Stimulated activated CD8-positive, alpha-beta memory T cell treated with anti-CD3 and anti-CD28 coated beads, Interleukin-7, amount 100 ng/mL, for 48 hours (primary cell): ENCODE data around the gene RGL4.

Experiments used
- DNase-seq, 2 donors: peaks; one replicate each; pipeline ENCODE4 v3.0.0-alpha.2; 2020; ENCODE audit warnings: low read depth in 1 of 2; ENCODE audit errors: extremely low read depth in 1 of 2

Gene RGL4

DNA sequence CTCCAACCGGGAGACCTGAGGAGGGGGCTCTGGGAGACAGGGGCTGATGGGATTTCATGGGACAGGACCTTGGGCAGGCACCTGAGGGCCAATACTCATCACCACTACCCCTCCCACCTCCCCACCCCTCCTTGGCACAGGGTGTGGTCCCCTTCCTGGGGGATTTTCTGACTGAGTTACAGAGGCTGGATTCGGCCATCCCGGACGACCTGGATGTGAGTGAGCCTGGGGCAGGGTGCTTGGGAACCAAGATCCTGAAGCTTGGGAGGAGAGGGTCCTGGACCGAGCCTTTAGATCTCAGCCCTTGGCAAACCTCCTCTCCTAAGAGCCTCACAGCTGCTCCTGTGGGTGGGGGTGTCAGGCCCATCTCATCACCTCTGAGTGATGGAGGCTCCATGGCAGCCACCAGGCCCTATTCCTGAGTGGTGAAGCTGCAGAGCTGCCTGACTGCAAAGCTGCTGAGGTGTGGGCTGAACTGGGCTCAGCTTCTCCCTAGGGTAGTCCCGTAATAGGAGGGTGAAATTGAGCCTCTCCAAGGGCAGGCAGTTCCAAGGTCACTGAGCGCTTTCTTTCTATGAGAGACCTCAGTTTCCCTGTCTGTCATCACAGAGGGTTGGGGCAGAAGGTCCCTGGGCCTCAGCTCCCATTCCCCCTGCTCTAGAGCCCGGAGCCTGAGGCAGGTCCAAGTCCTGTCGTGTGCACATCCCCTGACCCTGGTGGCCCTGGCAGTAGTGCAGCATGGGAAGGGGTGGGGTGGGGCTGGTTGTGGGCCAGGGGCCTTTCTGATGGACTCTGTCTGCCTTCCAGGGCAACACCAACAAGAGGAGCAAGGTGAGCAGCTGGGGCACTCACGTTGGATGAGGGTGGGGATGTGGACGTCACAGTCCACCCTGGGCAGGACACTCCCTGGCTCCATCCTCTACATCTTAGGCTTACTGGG lies 6.5 kb downstream of the RGL4 start:
- DNase-seq = no peak

DNA sequence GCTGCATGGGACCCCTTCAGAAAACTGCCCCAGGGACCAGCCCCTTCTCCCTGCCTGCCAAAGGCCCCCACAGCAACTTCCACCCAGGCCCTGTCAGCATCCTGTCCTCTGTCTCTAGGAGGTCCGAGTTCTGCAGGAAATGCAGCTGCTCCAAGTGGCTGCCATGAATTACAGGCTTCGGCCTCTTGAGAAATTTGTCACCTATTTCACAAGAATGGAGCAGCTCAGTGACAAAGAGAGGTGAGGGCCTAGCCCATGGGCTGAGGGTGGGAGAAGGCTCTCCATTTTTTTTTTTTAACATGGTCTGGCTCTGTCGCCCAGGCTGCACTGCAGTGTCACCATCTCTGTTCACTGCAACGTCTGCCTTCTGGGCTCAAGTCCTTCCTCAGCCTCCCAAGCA lies 7.3 kb downstream of the RGL4 start:
- DNase-seq = no peak

DNA sequence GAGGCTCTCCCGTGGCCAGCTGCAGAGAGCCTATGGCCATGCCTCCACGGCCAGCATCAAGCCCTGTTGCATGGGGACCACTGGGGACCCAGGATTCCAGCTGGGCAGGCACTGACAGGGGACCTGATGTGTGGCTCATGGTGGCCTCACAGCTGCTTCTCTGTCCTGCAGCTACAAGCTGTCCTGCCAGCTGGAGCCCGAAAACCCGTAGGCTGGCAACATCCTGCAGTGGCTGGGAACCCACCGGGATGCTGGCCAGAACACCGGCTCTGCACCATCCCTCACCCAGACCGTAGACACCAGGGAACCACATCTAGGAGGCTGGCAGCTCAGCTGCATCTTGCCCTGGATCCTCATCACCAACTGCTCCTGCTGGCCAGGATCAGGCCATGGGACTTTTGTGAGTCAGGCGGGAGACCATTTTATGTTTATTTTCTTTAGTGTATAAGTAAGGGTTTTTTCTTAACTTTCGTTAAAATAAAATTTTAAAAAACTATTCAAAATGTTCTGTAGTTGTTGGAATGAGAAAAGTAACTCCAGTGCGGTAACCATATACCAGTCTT lies 7.9 kb downstream of the RGL4 start:
- DNase-seq = no peak

- no peak for DNase-seq
Observed at GRCh38 chr22:23700706-23701105, 9.9 kb downstream of the RGL4 start.

GRCh38 chr22:23704062-23704461 lies 13.2 kb downstream of the RGL4 start:
- DNase-seq = no peak

DNA sequence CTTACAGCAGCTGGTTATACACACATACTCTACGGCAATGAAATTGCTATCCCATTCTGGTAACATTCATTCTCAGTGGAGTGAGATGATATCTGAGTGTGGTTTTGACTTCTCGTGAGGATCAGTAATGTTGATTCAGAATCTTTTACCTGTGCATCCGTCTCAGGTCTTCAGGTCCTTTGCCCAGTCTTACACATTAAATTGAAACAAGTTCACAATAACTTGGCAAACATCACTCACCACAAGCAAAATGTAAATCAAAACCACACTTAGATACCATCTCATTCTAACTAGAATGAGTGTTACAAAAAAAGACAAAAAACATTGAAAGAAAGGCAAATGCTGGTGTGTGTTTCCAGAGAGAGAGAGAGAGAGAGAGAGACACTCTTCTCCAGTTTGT lies 14.0 kb downstream of the RGL4 start:
- DNase-seq = no peak

DNA sequence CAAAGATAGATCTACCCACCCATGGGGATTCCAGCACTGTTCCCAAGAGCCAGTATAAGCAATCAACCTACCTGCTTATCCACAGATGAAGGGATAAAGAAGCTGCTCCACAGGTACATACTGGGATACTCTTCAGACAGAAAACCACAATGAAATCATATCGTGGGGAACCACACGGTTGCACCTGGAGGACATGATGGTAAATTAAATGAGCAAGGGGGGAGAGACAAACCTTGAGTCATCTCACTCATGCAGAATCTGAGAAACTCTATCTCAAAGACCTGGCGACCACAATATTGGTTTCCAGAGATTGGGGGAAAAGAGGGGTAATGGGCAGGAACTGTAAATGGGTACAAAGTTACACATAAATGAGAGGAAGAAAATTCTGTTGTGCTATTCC lies 14.5 kb downstream of the RGL4 start:
- peak in 1 of 2 donors; percentile 44 for DNase-seq

GRCh38 chr22:23708270-23708669 lies 17.5 kb downstream of the RGL4 start:
- DNase-seq = no peak

GRCh38 chr22:23709107-23709506 lies 18.3 kb downstream of the RGL4 start:
- DNase-seq = no peak

DNA sequence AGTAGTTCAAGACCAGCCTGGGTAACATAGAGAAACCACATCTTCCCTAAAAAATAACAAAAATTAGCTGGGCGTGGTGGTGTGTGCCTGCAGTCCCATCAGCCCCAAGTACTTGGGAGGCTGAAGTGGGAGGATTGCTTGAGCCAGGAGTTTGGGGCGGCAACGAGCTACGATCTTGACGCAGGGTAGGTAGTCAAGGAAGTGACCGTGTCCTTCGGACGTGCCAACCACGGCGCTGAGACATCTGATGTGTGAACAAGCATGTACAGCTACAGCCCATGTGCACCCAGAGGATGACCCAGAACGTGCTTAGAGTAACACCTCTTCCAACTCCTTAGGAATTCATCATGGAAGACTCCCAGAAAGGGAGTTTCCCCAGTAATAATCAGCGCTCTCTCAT lies 21.4 kb downstream of the RGL4 start:
- no peak for DNase-seq

- DNase-seq = peak in 1 of 2 donors; percentile 60
Observed at GRCh38 chr22:23713696-23714595, 23.1 kb downstream of the RGL4 start.

GRCh38 chr22:23714596-23715578 lies 24.1 kb downstream of the RGL4 start:
- DNase-seq = no peak

GRCh38 chr22:23715806-23716375 lies 25.1 kb downstream of the RGL4 start:
- DNase-seq = no peak

DNA sequence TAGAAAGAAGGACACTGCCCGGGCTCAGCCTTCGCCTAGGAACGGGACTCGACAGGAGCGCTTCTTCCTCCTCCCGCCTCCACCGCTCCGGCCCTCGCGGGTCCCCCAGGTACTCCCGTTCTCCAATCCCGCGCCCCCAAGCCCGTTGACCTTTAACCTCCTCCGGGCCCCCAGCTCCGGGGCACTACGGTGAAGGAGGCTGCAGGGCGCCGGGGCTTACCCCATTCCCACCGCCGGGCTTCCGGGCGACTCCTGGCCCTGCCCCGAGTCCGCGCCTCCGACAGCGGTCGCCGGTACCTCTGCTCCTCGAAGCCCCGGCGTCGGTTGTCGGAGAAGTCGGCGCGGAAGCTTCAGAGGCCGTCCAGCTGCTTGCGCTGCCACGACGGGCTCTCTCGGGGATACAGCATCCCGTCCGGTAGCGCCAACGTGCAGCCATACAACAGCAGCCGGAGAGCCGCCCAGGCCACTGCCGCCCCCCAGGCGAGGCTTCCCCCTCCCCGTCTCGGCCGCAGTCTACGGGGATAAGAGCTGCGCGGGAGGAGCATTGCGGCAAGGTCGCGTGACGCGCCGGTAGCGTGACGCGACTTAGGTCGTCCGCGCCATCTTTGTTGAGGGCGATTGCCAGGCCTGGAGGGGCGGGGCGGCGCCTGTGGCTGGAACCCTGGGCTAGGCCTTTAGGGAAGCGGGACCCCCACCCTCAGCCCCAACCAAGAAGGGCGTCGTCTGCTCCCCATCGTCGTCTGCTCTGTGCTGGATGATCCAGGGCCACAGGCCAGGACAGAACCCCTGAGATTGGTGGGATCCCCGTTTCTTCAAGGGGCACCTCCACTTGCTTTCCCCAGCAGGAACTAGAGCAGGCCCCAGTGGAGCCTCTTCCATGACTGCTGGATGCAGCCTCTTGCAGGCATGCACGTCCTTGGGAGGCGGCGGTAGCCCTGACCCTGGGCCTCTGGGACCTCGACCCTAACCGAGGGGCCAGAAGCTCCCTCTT lies 26.3 kb downstream of the RGL4 start:
- DNase-seq = peak; percentile 59 to 68

DNA sequence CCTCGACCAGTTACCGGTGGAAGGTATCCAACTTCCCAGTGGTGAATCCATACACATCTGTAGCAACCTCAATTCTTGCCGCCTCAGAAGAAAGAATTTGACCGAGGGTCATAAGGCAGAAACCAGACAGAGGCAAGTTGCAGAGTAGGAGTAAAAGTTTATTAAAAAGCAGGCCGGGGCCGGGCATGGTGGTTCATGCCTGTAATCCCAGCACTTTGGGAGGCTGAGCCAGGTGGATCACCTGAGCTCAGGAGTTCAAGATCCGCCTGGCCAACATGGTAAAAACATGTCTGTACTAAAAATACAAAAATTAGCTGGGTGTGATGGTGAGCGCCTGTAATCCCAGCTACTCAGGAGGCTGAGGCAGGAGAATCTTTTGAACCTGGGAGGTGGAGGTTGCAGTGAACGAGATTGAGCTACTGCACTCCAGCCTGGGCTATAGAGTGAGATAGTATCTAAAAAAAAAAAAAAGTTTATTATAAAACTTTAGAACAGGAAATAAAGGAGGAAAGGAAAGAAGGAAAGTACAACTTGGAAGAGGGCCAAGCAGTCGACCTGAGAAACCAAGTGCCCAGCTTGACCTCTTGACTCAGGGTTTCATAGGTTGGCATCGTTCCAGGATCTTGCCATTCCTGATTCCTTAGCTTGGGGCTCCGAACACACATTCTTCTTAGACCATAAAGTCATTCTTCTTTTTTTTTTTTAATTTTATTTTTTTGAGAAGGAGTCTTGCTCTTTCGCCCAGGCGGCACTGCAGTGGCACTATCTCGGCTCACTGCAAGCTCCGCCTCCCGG lies 27.8 kb downstream of the RGL4 start:
- no peak for DNase-seq

DNA sequence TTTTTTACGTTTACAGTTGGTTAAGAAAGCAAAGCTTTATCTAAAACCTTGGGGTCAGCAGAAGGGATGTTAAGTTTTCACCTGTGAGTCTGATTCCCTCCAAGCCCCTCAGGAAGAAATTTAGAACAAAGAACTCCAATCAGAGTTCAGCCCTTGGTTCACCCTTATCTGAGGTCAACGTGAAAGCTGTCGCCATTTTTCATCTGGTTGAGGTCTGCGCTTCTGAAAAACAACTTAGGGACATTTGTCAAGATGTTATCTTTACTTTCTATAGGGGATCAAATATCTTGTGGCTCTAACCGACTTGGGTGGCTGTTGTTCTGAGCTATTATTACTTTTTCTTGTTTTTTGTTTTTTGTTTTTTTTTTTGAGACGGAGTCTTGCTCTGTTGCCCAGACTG lies 30.0 kb downstream of the RGL4 start:
- DNase-seq = no peak

DNA sequence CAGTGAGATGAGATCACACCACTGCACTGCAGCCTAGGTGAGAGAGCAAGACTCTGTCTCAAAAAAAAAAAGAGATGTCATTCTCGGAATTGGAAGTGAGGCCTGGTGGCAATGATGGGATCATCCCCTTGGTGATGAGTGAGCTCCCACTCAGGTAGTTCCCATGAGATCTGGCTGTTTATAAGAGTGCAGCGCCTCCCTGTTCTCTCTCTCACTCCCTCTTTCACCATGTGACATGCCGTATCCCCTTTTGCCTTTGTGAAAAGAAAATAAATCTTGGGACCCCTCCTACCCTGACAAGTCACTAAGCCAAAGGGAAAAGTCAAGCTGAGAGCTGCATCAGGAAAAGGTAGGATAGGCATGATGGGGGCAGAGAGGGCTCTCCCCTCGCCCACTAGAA lies 31.3 kb downstream of the RGL4 start:
- DNase-seq = no peak

DNA sequence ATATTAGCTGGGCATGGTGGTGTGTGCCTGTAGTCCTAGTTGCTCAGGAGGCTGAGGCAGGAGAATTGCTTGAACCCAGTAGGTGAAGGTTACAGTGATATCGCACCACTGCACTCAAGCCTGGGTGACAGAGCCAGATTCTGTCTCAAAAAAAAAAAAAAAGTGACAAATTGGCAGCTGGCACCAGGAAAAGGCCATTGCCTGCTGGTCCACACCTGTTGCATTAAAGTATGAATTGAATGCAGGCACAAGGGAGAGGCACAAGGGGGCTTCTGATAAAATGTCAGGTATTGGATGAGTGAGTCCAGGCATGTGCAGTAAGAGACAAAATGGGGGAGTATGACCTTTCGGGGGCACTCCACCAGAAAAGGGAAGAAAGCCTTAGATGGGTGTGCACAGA lies 31.9 kb downstream of the RGL4 start:
- no peak for DNase-seq
